Endodermal cell (in vitro differentiated cells): Measurements from ENCODE around the gene ANKRD33B. TPM values are rescaled to one million over a fixed set of nuclear protein-coding genes. Genes with fewer than 3 reads are reported as not detected.

Source experiments
- DNase-seq: peaks from one replicate; pipeline ENCODE4 v3.0.0-alpha.2; 2017
- H3K27ac ChIP-seq: 2 replicates; pipeline ENCODE4 v1.5.1; 2013; ENCODE audit warnings: mild to moderate bottlenecking, low read depth, low read length, moderate library complexity
- H3K27me3 ChIP-seq: 2 replicates; pipeline ENCODE4 v1.6.1; 2013; ENCODE audit warnings: mild to moderate bottlenecking, low read length, moderate library complexity; ENCODE audit not compliant: insufficient read depth, control insufficient read depth, poor library complexity, severe bottlenecking
- H3K36me3 ChIP-seq: 2 replicates; pipeline ENCODE4 v1.7.0; 2013; ENCODE audit warnings: mild to moderate bottlenecking, low read length, moderate library complexity; ENCODE audit not compliant: control insufficient read depth, insufficient read depth
- H3K4me1 ChIP-seq: one replicate; pipeline ENCODE4 v1.7.0; 2013; ENCODE audit warnings: low read length; ENCODE audit not compliant: control insufficient read depth, insufficient read depth
- H3K4me3 ChIP-seq: 2 replicates; pipeline ENCODE4 v1.5.1; 2013; ENCODE audit warnings: mild to moderate bottlenecking, low read length, moderate library complexity
- H3K9ac ChIP-seq: 2 replicates; pipeline ENCODE4 v1.6.1; 2013; ENCODE audit warnings: mild to moderate bottlenecking, low read length, moderate library complexity; ENCODE audit not compliant: poor library complexity, severe bottlenecking; ENCODE audit errors: extremely low read depth
- H3K9me3 ChIP-seq: 2 replicates; pipeline ENCODE4 v1.6.1; 2013; ENCODE audit warnings: mild to moderate bottlenecking, low read length, moderate library complexity; ENCODE audit not compliant: control insufficient read depth
- H3K27ac Mint-ChIP-seq: 2 replicates; pipeline ENCODE4 v1.8.0; 2020; ENCODE audit warnings: mixed read lengths
- H3K27me3 Mint-ChIP-seq: 2 replicates; pipeline ENCODE4 v1.8.0; 2021; ENCODE audit warnings: mild to moderate bottlenecking, mixed read lengths; ENCODE audit not compliant: insufficient read depth
- H3K36me3 Mint-ChIP-seq: 2 replicates; pipeline ENCODE4 v1.8.0; 2020; ENCODE audit warnings: low read depth, mixed read lengths
- H3K4me1 Mint-ChIP-seq: 2 replicates; pipeline ENCODE4 v1.8.0; 2020; ENCODE audit warnings: mixed read lengths
- H3K4me3 Mint-ChIP-seq: 2 replicates; pipeline ENCODE4 v1.8.0; 2020; ENCODE audit warnings: mild to moderate bottlenecking, moderate library complexity, mixed read lengths
- H3K9me3 Mint-ChIP-seq: 2 replicates; pipeline ENCODE4 v1.8.0; 2020; ENCODE audit warnings: mild to moderate bottlenecking, mixed read lengths
- WGBS, 2 experiments: methylation state at CpG; one replicate each; pipeline versions ENCODE4 v1.1.5 to v1.1.7; 2013; ENCODE audit warnings: missing lambda C conversion rate in 2 of 2, mixed read lengths in 1 of 2; ENCODE audit not compliant: insufficient coverage in 1 of 2, insufficient read length in 1 of 2; 5-methylcytosine and 5-hydroxymethylcytosine counted together
- total RNA-seq, 2 donors: library from RNA; stranded (reverse); fragmentation: NEBNext Ultra II Directional in 1 of 2; extraction: Animal tissue kit (Norgen Biotek cat#: 25700) in 1 of 2; gene quantifications; 2 replicates in 1 of 2; 3 replicates in 1 of 2; pipeline ENCODE4 v1.2.1, GENCODE V29; 2021
- TF ChIP-seq, protein P1 (sequence below): fragments of 200-600 bp; sonication (generic); conservative IDR thresholded peaks from 2 replicates; pipeline ENCODE4 v1.5.0; 2021; ENCODE audit warnings: antibody characterized with exemption, mild to moderate bottlenecking

The ANKRD33B gene
- total RNA-seq, 2 donors from 2014 or later = 21.9 to 37.2 TPM

DNA sequence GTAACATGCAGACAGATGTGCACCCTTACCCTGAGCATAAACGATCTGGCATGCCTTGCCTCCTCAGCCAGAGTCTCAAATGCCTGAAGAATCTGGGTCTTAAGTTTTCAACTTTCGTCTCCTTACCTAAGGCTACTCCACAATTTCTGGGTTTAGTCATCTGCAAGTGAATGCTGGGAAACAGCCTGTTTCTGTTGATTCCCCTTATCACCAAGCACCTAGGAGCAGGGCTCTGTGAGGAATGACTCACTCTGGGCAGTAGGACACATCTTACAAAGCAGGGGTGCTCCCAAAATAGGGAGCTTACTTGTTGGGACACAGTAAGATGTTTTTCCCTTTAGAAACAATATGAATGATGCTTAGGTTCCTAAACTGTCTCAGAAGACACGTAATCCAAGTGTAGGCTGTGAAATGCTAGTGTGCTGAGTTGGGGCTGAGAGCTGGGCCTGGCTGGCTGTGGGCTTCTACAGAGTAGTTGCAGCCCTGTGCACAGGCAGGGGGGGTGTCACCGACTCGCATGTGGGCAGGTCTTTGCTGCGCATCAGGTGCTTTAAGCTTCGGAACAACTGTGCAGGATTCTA lies 139.1 kb downstream of the ANKRD33B start:
- Mint-ChIP-seq H3K36me3 (peaks cover 3% of the 10 kb centered on the region), H3K9me3 (no peaks in the 10 kb centered on the region), H3K4me1 (peaks cover 45% of the 10 kb centered on the region), H3K4me3 (no peak overlapping the region), H3K27me3 (no peaks in the 10 kb centered on the region), H3K27ac (peak overlapping the region; percentile 87)
- no peaks in the 10 kb centered on the region for H3K27me3 ChIP-seq
- peaks cover 7% of the 10 kb centered on the region for H3K36me3 ChIP-seq
- no peak overlapping the region for H3K4me3 ChIP-seq
- peaks cover 9% of the 10 kb centered on the region for H3K4me1 ChIP-seq
- H3K27ac ChIP-seq = no peak overlapping the region
- H3K9ac ChIP-seq = peak overlapping the region; percentile 23
- no peaks in the 10 kb centered on the region for H3K9me3 ChIP-seq
- DNase-seq = no peak
- 86 to 88% methylated on average over 5 to 7 of the region's 7 CpGs for WGBS, 2 experiments
- TF ChIP-seq, protein P1, sequence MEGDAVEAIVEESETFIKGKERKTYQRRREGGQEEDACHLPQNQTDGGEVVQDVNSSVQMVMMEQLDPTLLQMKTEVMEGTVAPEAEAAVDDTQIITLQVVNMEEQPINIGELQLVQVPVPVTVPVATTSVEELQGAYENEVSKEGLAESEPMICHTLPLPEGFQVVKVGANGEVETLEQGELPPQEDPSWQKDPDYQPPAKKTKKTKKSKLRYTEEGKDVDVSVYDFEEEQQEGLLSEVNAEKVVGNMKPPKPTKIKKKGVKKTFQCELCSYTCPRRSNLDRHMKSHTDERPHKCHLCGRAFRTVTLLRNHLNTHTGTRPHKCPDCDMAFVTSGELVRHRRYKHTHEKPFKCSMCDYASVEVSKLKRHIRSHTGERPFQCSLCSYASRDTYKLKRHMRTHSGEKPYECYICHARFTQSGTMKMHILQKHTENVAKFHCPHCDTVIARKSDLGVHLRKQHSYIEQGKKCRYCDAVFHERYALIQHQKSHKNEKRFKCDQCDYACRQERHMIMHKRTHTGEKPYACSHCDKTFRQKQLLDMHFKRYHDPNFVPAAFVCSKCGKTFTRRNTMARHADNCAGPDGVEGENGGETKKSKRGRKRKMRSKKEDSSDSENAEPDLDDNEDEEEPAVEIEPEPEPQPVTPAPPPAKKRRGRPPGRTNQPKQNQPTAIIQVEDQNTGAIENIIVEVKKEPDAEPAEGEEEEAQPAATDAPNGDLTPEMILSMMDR = no peak

DNA sequence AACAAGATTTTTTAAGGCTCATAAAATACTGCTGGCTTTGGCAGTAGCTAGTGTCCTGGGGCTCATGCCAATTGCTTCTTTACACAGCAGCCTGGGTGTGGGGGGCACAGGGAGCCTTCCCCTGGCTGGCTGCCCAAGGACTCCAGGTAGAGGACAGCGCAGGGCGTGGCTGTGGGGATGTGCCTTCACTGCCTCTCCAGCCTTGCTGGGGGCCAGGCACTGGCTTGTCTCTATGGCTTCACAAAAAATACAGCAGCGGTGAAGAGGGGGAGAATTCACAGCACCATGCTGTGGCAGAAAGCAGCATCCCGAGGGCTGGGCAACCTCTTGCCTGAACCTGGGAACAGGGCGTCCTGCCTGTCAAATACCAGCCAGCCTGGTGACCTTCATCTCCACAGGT lies 139.8 kb downstream of the ANKRD33B start:
- peak overlapping the region; percentile 45 for H3K27ac Mint-ChIP-seq
- no peaks in the 10 kb centered on the region for H3K9me3 Mint-ChIP-seq
- 86 to 90% methylated on average over 4 to 5 of the region's 5 CpGs for WGBS, 2 experiments
- H3K27me3 ChIP-seq = no peaks in the 10 kb centered on the region
- peaks cover 46% of the 10 kb centered on the region for H3K4me1 Mint-ChIP-seq
- peaks cover 7% of the 10 kb centered on the region for H3K36me3 ChIP-seq
- no peak for DNase-seq
- H3K9me3 ChIP-seq = no peaks in the 10 kb centered on the region
- TF ChIP-seq, protein P1 = no peak
- H3K36me3 Mint-ChIP-seq = peaks cover 3% of the 10 kb centered on the region
- H3K4me3 Mint-ChIP-seq = no peak overlapping the region
- H3K4me1 ChIP-seq = peaks cover 9% of the 10 kb centered on the region
- no peak overlapping the region for H3K4me3 ChIP-seq
- no peaks in the 10 kb centered on the region for H3K27me3 Mint-ChIP-seq
- H3K27ac ChIP-seq = no peak overlapping the region
- H3K9ac ChIP-seq = no peak overlapping the region

DNA sequence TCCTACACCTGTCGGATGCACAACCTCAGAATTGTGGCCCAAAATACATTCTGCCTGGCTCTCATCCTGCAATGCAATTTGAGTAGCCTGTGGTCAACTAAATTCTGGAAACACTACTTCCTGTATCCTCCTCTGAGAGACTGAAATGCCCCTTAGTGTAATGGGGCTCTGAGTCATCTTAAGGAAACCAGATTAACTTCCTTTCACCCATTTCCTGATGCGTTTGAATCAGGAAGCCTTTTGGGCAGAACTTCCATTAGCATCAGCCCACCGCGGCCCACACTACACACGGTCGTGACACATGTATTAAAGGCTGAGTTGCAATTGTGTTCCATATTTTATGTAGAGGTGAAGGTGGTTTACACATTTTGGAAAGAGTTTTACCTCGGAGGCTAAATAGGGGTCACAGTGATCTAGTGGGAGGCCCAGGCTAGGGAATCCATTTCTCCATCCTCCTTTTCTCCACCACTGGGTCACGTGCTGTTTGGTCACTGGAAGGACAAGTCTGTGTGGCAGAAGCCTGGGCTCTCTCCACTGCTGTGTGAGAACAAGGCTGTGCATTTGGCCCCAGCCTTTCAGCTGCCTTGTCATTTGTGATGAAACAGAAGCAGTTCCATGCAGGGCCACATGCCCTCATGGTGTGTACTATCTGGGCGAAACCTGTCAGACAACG lies 141.2 kb downstream of the ANKRD33B start:
- WGBS, 2 experiments = 86 to 96% methylated on average over 10 of the region's 10 CpGs
- no peak for DNase-seq

More for the DNA sequence above, 141.2 kb downstream of the ANKRD33B start:
- H3K27me3 Mint-ChIP-seq = no peaks in the 10 kb centered on the region
- H3K27ac ChIP-seq = no peak overlapping the region
- no peaks in the 10 kb centered on the region for H3K27me3 ChIP-seq
- no peaks in the 10 kb centered on the region for H3K9me3 Mint-ChIP-seq
- peaks cover 7% of the 10 kb centered on the region for H3K36me3 ChIP-seq
- no peak overlapping the region for H3K27ac Mint-ChIP-seq
- no peak overlapping the region for H3K9ac ChIP-seq
- peaks cover 3% of the 10 kb centered on the region for H3K36me3 Mint-ChIP-seq
- peaks cover 9% of the 10 kb centered on the region for H3K4me1 ChIP-seq
- H3K4me3 ChIP-seq = no peak overlapping the region
- H3K4me3 Mint-ChIP-seq = no peak overlapping the region
- no peaks in the 10 kb centered on the region for H3K9me3 ChIP-seq
- peaks cover 46% of the 10 kb centered on the region for H3K4me1 Mint-ChIP-seq
- TF ChIP-seq, protein P1 = no peak
